ENCODE data around the gene SLC38A10. TPM values are rescaled to one million over a fixed set of nuclear protein-coding genes. Genes with fewer than 3 reads are reported as not detected.
A peak's percentile ranks its signal among the peaks of the same experiment; 100 is the strongest.

The SLC38A10 gene
- total and polyA plus RNA-seq, 10 of the 15 experiments (the other 5 are each of a cell fraction or from before 2014, with no cell fraction given) = 0.52 to 67.9 (median 22.1) TPM

DNA sequence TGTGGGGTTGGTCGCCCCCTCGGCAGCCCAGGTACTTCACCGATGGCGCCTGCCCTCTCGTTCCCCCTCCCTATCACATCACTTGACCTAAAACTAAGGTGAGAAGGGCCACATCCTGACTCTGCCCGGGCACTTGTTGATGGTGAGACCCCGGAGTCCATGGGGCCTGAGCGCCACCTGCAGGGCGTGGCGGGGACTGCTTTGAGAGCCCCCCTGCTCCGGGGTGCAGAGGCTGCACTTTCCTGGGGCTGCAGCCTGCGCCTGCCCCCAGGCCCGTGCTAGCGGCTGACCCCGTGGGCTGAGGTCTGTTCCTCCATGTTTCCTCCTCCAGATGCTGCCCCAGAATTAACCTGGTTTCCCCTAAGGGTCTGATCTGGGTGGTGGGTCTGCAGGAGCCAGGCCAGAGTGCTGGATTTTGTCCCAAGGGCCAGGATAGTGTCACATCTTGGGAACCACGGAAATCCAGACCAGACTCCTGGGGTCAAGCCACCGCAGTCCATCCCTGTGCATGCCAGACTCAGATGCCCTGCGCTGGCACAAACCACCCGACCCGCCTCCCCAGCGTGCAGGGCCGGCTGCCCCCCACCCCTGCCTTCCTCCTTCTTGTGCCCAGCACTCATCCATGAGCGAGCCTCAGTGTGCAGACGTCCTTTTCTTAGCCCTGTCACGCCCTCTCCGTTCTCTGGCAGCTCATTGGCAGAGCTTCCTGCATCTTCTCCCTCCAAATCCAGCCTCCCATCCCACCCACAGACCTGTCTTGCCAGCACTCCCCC, 53.3 kb downstream of the SLC38A10 start:
- Histone ChIP-seq H3K79me2 (ENCODE audit: control insufficient read depth, insufficient read depth, low read length) (peaks cover 39% of the 10 kb centered on the region), H3K36me3 (ENCODE audit: control insufficient read depth in 2 of 2, insufficient read depth in 2 of 2, low read length in 1 of 2) (peaks cover 0 to 2% of the 10 kb centered on the region in 2 experiments; a peak in 2 of 4 replicates), H3K9ac (ENCODE audit: control insufficient read depth, insufficient read depth, low read length) (no peak overlapping the region), H3K27ac (ENCODE audit: control insufficient read depth, insufficient read depth) (no peak overlapping the region), H3K4me2 (ENCODE audit: control insufficient read depth, insufficient read depth) (peak overlapping the region; percentile 44), H3K4me1 (ENCODE audit: control insufficient read depth, insufficient read depth, low read length) (peaks cover 30% of the 10 kb centered on the region), H3K4me3 (no peak overlapping the region), H3K27me3 (replicated peaks in 1 of 2; ENCODE audit: control insufficient read depth in 2 of 2, insufficient read depth in 2 of 2, low read length in 1 of 2) (no peaks in the 10 kb centered on the region), H3K9me3 (replicated peaks; ENCODE audit: control insufficient read depth, insufficient read depth, low read length) (no peaks in the 10 kb centered on the region), H4K20me1 (ENCODE audit: control insufficient read depth, insufficient read depth) (no peaks in the 10 kb centered on the region), H2AFZ (ENCODE audit: control insufficient read depth, low read depth, low read length) (no peak overlapping the region)
- ChIA-PET POLR2A (no interaction called here), SMC1A (ENCODE audit: uncharacterized antibody, unreplicated experiment) (interaction anchor here (0.9 to 1.7 kb wide), 2 partner anchors 13 to 98 kb away, joined by 4 to 5 read pairs; no protein-coding TSS in a partner anchor), RAD21 (ENCODE audit: unreplicated experiment) (interaction anchor here (1.3 kb wide), 2 partner anchors 99 to 243 kb away, joined by 3 read pairs; no protein-coding TSS in a partner anchor), CTCF (interaction anchor here (1.2 to 1.3 kb wide), 2 partner anchors 98 to 100 kb away, joined by 3 to 6 read pairs; no protein-coding TSS in a partner anchor)
- no peak for FAIRE-seq
- 36% methylated on average over 21 of the region's 26 CpGs for WGBS (ENCODE audit: insufficient coverage, insufficient replicate concordance, low lambda C conversion rate, missing lambda C conversion rate)
- in situ Hi-C loops (cut with MboI) (loop anchor here (5.0 to 25.0 kb wide), 2 partner anchors 95 to 230 kb away; no protein-coding TSS in a partner anchor), intact Hi-C loops (cut with micrococcal nuclease; ENCODE audit: unreplicated experiment) (loop anchor here (1.0 kb wide), 2 partner anchors 100 to 141 kb away; no protein-coding TSS in a partner anchor)
- BruUV-seq (replicated peaks) = no TSS peak
- DNase-seq (ENCODE audit: low read depth, low spot score) = no peak
- ATAC-seq = peak; percentile 26
- TF ChIP-seq, protein P1, sequence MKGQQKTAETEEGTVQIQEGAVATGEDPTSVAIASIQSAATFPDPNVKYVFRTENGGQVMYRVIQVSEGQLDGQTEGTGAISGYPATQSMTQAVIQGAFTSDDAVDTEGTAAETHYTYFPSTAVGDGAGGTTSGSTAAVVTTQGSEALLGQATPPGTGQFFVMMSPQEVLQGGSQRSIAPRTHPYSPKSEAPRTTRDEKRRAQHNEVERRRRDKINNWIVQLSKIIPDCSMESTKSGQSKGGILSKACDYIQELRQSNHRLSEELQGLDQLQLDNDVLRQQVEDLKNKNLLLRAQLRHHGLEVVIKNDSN (IDR thresholded peaks at IDR 0.05; ENCODE audit: borderline replicate concordance, extremely low read length, insufficient read depth, low read depth, low read length) = no peak
- TF ChIP-seq ZNF274 (IDR thresholded peaks at IDR 0.05; ENCODE audit: insufficient read depth, insufficient read length) (no peak), CBFB (IDR thresholded peaks at IDR 0.05; ENCODE audit: low read depth) (no peak), CHD2 (IDR thresholded peaks at IDR 0.05; ENCODE audit: borderline replicate concordance, low read depth, low read length) (no peak), POLR2A (IDR thresholded peaks at IDR 0.05; ENCODE audit: low read depth, low read length) (peak; percentile 57; the same call in 1 of the 2 replicates), HDAC6 (IDR thresholded peaks at IDR 0.05; ENCODE audit: unreplicated experiment) (no peak), PAX5 (IDR thresholded peaks at IDR 0.05; ENCODE audit: borderline replicate concordance, low read depth, low read length) (no peak)
- TF ChIP-seq, protein P2, sequence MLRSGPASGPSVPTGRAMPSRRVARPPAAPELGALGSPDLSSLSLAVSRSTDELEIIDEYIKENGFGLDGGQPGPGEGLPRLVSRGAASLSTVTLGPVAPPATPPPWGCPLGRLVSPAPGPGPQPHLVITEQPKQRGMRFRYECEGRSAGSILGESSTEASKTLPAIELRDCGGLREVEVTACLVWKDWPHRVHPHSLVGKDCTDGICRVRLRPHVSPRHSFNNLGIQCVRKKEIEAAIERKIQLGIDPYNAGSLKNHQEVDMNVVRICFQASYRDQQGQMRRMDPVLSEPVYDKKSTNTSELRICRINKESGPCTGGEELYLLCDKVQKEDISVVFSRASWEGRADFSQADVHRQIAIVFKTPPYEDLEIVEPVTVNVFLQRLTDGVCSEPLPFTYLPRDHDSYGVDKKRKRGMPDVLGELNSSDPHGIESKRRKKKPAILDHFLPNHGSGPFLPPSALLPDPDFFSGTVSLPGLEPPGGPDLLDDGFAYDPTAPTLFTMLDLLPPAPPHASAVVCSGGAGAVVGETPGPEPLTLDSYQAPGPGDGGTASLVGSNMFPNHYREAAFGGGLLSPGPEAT (IDR thresholded peaks at IDR 0.05; ENCODE audit: low read depth) = no peak
- TF ChIP-seq, protein P3, sequence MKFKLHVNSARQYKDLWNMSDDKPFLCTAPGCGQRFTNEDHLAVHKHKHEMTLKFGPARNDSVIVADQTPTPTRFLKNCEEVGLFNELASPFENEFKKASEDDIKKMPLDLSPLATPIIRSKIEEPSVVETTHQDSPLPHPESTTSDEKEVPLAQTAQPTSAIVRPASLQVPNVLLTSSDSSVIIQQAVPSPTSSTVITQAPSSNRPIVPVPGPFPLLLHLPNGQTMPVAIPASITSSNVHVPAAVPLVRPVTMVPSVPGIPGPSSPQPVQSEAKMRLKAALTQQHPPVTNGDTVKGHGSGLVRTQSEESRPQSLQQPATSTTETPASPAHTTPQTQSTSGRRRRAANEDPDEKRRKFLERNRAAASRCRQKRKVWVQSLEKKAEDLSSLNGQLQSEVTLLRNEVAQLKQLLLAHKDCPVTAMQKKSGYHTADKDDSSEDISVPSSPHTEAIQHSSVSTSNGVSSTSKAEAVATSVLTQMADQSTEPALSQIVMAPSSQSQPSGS (IDR thresholded peaks at IDR 0.05; ENCODE audit: low read length) = no peak
- TF ChIP-seq, protein P4, sequence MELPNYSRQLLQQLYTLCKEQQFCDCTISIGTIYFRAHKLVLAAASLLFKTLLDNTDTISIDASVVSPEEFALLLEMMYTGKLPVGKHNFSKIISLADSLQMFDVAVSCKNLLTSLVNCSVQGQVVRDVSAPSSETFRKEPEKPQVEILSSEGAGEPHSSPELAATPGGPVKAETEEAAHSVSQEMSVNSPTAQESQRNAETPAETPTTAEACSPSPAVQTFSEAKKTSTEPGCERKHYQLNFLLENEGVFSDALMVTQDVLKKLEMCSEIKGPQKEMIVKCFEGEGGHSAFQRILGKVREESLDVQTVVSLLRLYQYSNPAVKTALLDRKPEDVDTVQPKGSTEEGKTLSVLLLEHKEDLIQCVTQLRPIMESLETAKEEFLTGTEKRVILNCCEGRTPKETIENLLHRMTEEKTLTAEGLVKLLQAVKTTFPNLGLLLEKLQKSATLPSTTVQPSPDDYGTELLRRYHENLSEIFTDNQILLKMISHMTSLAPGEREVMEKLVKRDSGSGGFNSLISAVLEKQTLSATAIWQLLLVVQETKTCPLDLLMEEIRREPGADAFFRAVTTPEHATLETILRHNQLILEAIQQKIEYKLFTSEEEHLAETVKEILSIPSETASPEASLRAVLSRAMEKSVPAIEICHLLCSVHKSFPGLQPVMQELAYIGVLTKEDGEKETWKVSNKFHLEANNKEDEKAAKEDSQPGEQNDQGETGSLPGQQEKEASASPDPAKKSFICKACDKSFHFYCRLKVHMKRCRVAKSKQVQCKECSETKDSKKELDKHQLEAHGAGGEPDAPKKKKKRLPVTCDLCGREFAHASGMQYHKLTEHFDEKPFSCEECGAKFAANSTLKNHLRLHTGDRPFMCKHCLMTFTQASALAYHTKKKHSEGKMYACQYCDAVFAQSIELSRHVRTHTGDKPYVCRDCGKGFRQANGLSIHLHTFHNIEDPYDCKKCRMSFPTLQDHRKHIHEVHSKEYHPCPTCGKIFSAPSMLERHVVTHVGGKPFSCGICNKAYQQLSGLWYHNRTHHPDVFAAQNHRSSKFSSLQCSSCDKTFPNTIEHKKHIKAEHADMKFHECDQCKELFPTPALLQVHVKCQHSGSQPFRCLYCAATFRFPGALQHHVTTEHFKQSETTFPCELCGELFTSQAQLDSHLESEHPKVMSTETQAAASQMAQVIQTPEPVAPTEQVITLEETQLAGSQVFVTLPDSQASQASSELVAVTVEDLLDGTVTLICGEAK (IDR thresholded peaks at IDR 0.05; ENCODE audit: borderline replicate concordance) = no peak
